Trophoblast cell (in vitro differentiated cells and primary cell): ENCODE data around the gene CD300LB.

Source experiments
- DNase-seq, 2 donors: peaks; one replicate each; pipeline ENCODE4 v3.0.0-alpha.2; 2016
- H2AFZ ChIP-seq: 2 replicates; pipeline ENCODE4 v1.6.1; 2013; ENCODE audit warnings: low read length, moderate library complexity, mild to moderate bottlenecking; ENCODE audit not compliant: insufficient read depth, poor library complexity
- H2AK5ac ChIP-seq: 2 replicates; pipeline ENCODE4 v1.6.1; 2013; ENCODE audit warnings: mild to moderate bottlenecking, low read length
- H2BK120ac ChIP-seq: 2 replicates; pipeline ENCODE4 v1.6.1; 2013; ENCODE audit warnings: low read length, mild to moderate bottlenecking, moderate library complexity; ENCODE audit not compliant: insufficient read depth, poor library complexity
- H2BK12ac ChIP-seq: 2 replicates; pipeline ENCODE4 v1.6.1; 2013; ENCODE audit warnings: mild to moderate bottlenecking, low read length, moderate library complexity
- H2BK5ac ChIP-seq: 2 replicates; pipeline ENCODE4 v1.6.1; 2013; ENCODE audit warnings: low read length, low read depth, moderate library complexity, mild to moderate bottlenecking; ENCODE audit not compliant: poor library complexity
- H3K14ac ChIP-seq: 2 replicates; pipeline ENCODE4 v1.6.1; 2013; ENCODE audit warnings: mild to moderate bottlenecking, low read length
- H3K18ac ChIP-seq: 2 replicates; pipeline ENCODE4 v1.6.1; 2013; ENCODE audit warnings: mild to moderate bottlenecking, low read length
- H3K23ac ChIP-seq: 2 replicates; pipeline ENCODE4 v1.6.1; 2013; ENCODE audit warnings: low read length
- H3K27ac ChIP-seq: 2 replicates; pipeline ENCODE4 v1.5.1; 2013; ENCODE audit warnings: low read depth, mild to moderate bottlenecking, inconsistent platforms, low read length, moderate library complexity
- H3K27me3 ChIP-seq: 2 replicates; pipeline ENCODE4 v1.6.1; 2013; ENCODE audit warnings: inconsistent platforms, mild to moderate bottlenecking, low read length, moderate library complexity; ENCODE audit not compliant: insufficient read depth
- H3K36me3 ChIP-seq, 2 experiments: 1 replicate in 1 of 2; 2 replicates in 1 of 2; pipeline ENCODE4 v1.6.1; 2013; ENCODE audit warnings: low read length in 2 of 2, mild to moderate bottlenecking in 2 of 2, moderate library complexity in 1 of 2; ENCODE audit not compliant: insufficient read depth in 2 of 2, control insufficient read depth in 1 of 2
- H3K4ac ChIP-seq: 2 replicates; pipeline ENCODE4 v1.6.1; 2013; ENCODE audit warnings: low read depth, mild to moderate bottlenecking, low read length, moderate library complexity
- H3K4me1 ChIP-seq, 2 experiments: 1 replicate in 1 of 2; 2 replicates in 1 of 2; pipeline ENCODE4 v1.6.1; 2013; ENCODE audit warnings: low read length in 2 of 2, mild to moderate bottlenecking in 2 of 2, moderate library complexity in 1 of 2; ENCODE audit not compliant: insufficient read depth in 2 of 2, control insufficient read depth in 1 of 2
- H3K4me2 ChIP-seq: 2 replicates; pipeline ENCODE4 v1.6.1; 2013; ENCODE audit warnings: inconsistent platforms, mild to moderate bottlenecking, low read length, moderate library complexity
- H3K4me3 ChIP-seq: 2 replicates; pipeline ENCODE4 v1.5.1; 2013; ENCODE audit warnings: mild to moderate bottlenecking, low read depth, low read length, inconsistent platforms
- H3K79me1 ChIP-seq: one replicate; pipeline ENCODE4 v1.6.1; 2013; ENCODE audit warnings: low read length
- H3K79me2 ChIP-seq: 2 replicates; pipeline ENCODE4 v1.6.1; 2013; ENCODE audit warnings: low read length, mild to moderate bottlenecking; ENCODE audit not compliant: control insufficient read depth, insufficient read depth, poor library complexity
- H3K9ac ChIP-seq: 2 replicates; pipeline ENCODE4 v1.6.1; 2013; ENCODE audit warnings: mild to moderate bottlenecking, low read length
- H3K9me3 ChIP-seq: 2 replicates; pipeline ENCODE4 v1.6.1; 2013; ENCODE audit warnings: low read depth, mild to moderate bottlenecking, control low read depth, inconsistent platforms, low read length; ENCODE audit not compliant: insufficient read depth
- H4K12ac ChIP-seq: 2 replicates; pipeline ENCODE4 v1.6.1; 2013; ENCODE audit warnings: low read depth, mild to moderate bottlenecking, low read length, moderate library complexity
- H4K8ac ChIP-seq: 2 replicates; pipeline ENCODE4 v1.6.1; 2013; ENCODE audit warnings: low read depth, mild to moderate bottlenecking, low read length, moderate library complexity
- H4K91ac ChIP-seq: one replicate; pipeline ENCODE4 v1.6.1; 2013; ENCODE audit warnings: low read depth, mild to moderate bottlenecking, low read length, moderate library complexity
- WGBS: extraction: QIAGEN DNeasy Blood & Tissue Kit; methylation state at CpG from one replicate; pipeline ENCODE4 v1.1.7; 2013; ENCODE audit warnings: missing lambda C conversion rate; ENCODE audit not compliant: insufficient read length, insufficient coverage; ENCODE audit errors: extremely low coverage; 5-methylcytosine and 5-hydroxymethylcytosine counted together

CD300LB gene

DNA sequence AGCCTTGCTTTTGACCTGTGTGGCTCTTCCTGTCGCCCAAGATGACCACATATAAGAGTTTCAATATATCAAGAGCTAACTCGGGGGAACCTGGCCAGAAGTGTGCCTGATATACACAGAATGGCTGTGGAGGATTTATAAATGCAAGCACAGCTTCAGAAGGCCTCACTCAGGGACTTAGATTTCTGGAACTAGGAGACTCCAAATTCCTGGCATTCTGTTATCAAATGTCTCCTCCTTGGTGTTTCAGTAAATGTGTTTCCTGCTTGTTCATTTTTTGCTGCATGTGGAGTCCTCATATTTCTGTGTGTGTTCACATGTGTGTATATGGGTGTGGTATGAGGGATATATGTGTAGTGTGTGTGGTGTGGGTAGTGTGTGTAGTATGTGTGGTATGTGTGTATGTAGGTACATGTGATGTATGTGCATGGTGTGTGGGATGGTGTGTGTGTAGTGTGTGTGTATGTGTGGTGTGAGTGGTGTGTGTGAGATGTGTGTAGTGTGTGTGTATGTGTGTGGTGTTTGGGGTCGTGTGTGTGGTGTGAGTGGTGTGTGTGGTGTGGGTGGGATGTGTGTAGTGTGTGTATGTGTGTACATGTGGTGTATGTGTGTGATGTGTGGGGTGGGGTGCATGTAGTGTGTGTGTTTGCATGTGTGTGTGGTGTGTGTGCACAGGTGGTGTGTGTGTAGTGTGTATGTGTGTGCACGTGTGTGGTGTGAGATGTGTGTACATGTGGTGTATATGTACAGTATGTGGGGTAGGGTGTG, 37.0 kb upstream of the CD300LB start:
- Histone ChIP-seq H3K23ac (peak overlapping the region; percentile 52), H3K4me3 (peak overlapping the region; percentile 60), H2AFZ (no peak overlapping the region), H3K27ac (no peak overlapping the region), H3K27me3 (no peaks in the 10 kb centered on the region), H4K12ac (no peak overlapping the region), H4K91ac (no peak overlapping the region), H2BK120ac (no peak overlapping the region), H3K9ac (no peak overlapping the region), H2AK5ac (no peak overlapping the region), H2BK5ac (no peak overlapping the region), H2BK12ac (no peak overlapping the region), H3K79me2 (no peaks in the 10 kb centered on the region), H3K4me1 (peaks cover 0 to 3% of the 10 kb centered on the region in 2 experiments), H3K4me2 (no peak overlapping the region), H3K9me3 (peaks cover 12% of the 10 kb centered on the region), H3K4ac (no peak overlapping the region), H3K18ac (no peak overlapping the region), H3K79me1 (no peaks in the 10 kb centered on the region), H4K8ac (no peak overlapping the region), H3K36me3 (no peaks in the 10 kb centered on the region), H3K14ac (no peak overlapping the region)
- no peak for DNase-seq
- 100% methylated on average over 1 of the region's 4 CpGs for WGBS

DNA sequence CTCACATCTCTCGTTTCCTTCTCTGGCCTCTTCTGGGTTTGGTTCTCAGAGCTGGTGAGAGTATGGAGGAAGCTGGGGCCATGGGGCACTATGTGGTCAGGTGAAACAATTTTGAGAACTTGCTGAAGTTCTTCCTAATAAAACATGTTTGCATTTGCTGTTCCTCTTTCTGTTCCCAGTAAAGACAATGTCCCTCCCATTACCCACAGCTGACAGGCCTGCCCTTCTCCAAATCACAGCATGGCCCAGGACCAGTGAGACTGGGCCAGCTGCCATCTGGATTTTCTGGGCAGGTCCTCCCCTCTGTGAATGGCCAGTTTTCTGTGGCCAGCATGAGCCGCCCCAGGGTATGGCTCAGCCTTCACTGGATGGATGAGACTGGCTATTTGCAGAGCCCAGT, 36.1 kb upstream of the CD300LB start, which contains the start of gene CD300H:
Gene CD300H, minus strand, starts transcription at position 113 of the 400 bp plus-strand sequence.
- Histone ChIP-seq H4K91ac (no peak within 1 kb of the TSS), H2AFZ (no peak within 1 kb of the TSS), H3K4me1 (peaks cover 0 to 3% of the 10 kb centered on the region in 2 experiments), H3K14ac (no peak within 1 kb of the TSS), H3K9ac (no peak within 1 kb of the TSS), H3K79me1 (no peaks in the 10 kb centered on the region), H3K27ac (no peak within 1 kb of the TSS), H3K27me3 (no peaks in the 10 kb centered on the region), H3K36me3 (no peaks in the 10 kb centered on the region), H2BK12ac (no peak within 1 kb of the TSS), H3K4me2 (no peak within 1 kb of the TSS), H4K8ac (no peak within 1 kb of the TSS), H3K23ac (no peak within 1 kb of the TSS), H3K4ac (no peak within 1 kb of the TSS), H3K9me3 (peaks cover 14% of the 10 kb centered on the region), H3K79me2 (no peaks in the 10 kb centered on the region), H2BK120ac (no peak within 1 kb of the TSS), H3K4me3 (no peak within 1 kb of the TSS), H3K18ac (no peak within 1 kb of the TSS), H2AK5ac (no peak within 1 kb of the TSS), H2BK5ac (no peak within 1 kb of the TSS), H4K12ac (no peak within 1 kb of the TSS)
- WGBS, result no CpG with 5 or more reads among the region's 2 CpGs
- DNase-seq, result no peak

DNA sequence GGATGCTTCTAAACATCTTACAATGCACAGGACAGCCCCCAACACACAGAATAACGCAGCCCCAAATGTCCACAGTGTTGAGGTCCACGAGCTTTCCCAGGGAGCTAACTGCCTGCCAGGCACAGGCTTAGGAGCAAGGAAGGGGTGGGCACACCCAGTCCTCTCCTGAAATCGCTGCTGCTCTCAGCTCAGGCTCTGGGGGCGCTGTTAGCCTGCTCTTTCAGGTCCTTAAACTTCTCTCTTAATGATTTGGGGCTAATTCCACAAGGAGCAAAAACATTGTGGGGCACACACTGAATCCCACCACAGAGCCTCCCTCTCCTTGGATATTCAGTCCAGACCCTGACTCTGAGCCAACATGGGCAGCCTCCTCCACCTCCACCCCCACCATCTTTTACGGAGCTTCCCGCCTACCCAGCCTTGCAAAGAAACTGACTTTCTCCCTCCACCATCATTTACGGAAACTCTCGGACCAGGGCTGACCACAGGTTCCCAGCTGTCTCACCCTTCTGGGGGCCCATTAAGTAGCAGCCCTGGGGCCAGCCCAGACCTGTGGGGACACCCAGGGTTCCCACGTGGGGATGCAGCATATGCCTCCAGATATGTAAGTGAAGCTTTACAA, 35.0 kb upstream of the CD300LB start:
- Histone ChIP-seq H3K4ac (no peak overlapping the region), H2BK120ac (no peak overlapping the region), H4K8ac (no peak overlapping the region), H3K27me3 (no peaks in the 10 kb centered on the region), H3K18ac (no peak overlapping the region), H3K4me2 (no peak overlapping the region), H3K9me3 (peaks cover 14% of the 10 kb centered on the region), H3K79me2 (no peaks in the 10 kb centered on the region), H4K12ac (no peak overlapping the region), H3K4me3 (no peak overlapping the region), H3K27ac (no peak overlapping the region), H4K91ac (no peak overlapping the region), H3K4me1 (peaks cover 0 to 3% of the 10 kb centered on the region in 2 experiments), H3K36me3 (no peaks in the 10 kb centered on the region), H3K14ac (no peak overlapping the region), H2BK12ac (no peak overlapping the region), H3K79me1 (no peaks in the 10 kb centered on the region), H2BK5ac (no peak overlapping the region), H2AFZ (no peak overlapping the region), H3K9ac (no peak overlapping the region), H3K23ac (no peak overlapping the region), H2AK5ac (no peak overlapping the region)
- WGBS, result no CpG with 5 or more reads among the region's 9 CpGs
- peak in 1 of 2 donors; percentile 7 for DNase-seq

DNA sequence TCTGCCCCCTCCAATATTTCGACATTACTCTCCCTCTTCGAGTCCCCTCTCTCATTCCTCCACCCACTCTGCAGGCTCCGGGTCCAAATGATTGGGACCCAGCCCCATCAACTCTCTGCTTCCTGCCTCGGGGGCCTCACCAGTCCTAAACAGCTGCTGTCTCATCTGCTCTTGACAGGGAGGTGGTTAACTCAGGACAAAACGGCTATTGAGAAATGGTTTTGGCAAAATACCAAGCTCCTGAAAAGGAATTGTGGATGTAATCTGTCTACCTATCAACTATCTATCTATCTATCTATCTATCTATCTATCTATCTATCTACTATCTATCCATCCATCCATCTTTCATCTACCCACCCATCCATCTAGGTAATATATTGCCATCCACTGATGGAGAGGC, 33.9 kb upstream of the CD300LB start:
- Histone ChIP-seq H3K4ac (no peak overlapping the region), H3K79me1 (no peaks in the 10 kb centered on the region), H3K23ac (no peak overlapping the region), H2AFZ (no peak overlapping the region), H3K9me3 (peaks cover 14% of the 10 kb centered on the region), H4K8ac (no peak overlapping the region), H4K91ac (no peak overlapping the region), H3K36me3 (no peaks in the 10 kb centered on the region), H3K4me2 (no peak overlapping the region), H2BK12ac (no peak overlapping the region), H3K14ac (no peak overlapping the region), H3K4me1 (peaks cover 0 to 3% of the 10 kb centered on the region in 2 experiments), H3K18ac (no peak overlapping the region), H3K27ac (no peak overlapping the region), H2BK5ac (no peak overlapping the region), H3K4me3 (no peak overlapping the region), H2BK120ac (no peak overlapping the region), H4K12ac (no peak overlapping the region), H2AK5ac (no peak overlapping the region), H3K27me3 (no peaks in the 10 kb centered on the region), H3K9ac (no peak overlapping the region), H3K79me2 (no peaks in the 10 kb centered on the region)
- no peak for DNase-seq
- WGBS, result no CpG with 5 or more reads among the region's 5 CpGs
